NCI-H1092 (cell line): ENCODE data around the gene RBM33.
"Not testable (repeated sequence)": the region's sequence is repeated elsewhere in the genome, so short reads cannot be mapped to it uniquely, and the experiment has no call there.

Experiments
- DNase-seq: peaks from one replicate; lab custom pipeline; 2025; lab: John Stamatoyannopoulos, UW

Gene RBM33

GRCh38 chr7:155809332-155809946, 165.0 kb downstream of the RBM33 start:
- DNase-seq = no peak

- DNase-seq = no peak
Measured at GRCh38 chr7:155809947-155810769, 165.7 kb downstream of the RBM33 start.

DNA sequence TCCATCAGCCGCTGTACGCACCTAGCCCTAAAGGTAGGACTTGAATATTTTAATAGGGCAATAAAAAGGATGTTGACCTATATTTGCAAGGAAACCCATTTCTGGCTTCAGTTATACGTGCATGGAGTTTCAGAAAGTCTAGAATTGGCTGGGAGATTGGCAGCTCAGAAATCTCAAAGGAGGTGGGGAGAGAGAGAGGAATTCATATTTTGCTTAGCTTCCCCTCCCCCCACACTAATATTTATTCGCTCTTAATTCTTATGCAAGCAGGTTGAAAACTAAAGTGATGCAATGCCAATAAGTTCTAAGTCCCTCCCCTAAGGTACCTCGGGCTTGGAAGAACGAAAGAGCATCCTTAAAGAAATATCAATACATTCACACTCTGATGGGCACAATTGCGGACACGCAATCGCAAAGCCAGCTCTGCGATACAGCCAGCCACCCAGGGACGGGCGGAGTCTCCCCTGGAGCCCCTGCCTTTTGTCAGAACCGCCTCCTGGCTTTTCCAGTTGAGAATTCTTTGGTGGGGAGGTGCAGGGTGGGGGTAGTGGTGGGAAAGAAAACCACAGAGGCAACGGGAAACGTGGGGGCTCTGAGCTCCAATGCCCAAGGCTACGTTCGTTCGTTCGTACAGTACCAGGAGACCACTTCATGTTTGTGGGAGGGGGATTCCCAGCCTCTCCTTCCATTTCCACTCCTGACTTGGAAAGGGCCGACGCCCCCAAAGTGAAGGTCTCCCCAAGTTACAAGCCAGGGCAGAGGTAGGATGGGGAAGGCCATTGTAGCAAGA, 166.5 kb downstream of the RBM33 start:
- DNase-seq = no peak

DNA sequence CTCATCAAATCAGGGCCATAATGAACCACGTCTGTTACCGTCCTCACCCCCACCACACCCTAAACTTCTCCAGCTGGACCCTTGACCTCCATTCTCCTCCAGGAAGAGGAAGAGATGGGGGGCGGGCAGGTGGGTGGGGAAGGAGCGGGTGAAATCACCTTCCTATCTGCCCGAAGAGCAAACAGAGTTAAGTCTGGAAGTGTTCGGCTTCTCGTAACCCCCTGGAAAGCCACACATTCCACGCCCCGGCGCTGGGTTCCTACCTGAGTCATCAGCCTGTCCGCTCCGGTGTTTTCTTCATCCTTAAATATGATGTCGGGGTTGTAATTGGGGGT, 167.1 kb downstream of the RBM33 start:
- no peak for DNase-seq

- DNase-seq = no peak
Measured at GRCh38 chr7:155811895-155812761, 167.7 kb downstream of the RBM33 start, which contains the start of gene SHH. SHH (minus strand) TSS chr7:155812463; CDS start chr7:155812122, 341 bp downstream.

DNA sequence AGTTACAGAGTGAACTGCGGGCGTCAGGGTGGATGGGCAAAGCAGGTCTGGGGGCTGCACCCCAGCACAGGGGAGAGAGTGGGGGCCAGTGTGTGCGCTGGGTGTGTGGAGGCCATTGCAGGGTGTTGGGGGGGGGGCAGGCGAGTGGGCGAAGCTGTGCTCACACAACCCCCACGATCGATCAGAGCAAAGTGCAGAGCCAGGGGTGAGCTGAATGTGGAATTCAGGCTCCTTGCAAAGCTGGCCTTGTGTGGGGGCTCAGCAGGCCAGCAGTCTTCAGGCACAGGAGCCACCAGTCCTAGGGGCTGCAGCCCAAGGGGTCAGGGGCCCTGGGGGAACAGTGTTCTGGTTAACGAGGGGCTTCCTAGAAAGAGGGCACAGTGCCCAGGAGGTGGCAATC, 168.7 kb downstream of the RBM33 start:
- DNase-seq = no peak

DNA sequence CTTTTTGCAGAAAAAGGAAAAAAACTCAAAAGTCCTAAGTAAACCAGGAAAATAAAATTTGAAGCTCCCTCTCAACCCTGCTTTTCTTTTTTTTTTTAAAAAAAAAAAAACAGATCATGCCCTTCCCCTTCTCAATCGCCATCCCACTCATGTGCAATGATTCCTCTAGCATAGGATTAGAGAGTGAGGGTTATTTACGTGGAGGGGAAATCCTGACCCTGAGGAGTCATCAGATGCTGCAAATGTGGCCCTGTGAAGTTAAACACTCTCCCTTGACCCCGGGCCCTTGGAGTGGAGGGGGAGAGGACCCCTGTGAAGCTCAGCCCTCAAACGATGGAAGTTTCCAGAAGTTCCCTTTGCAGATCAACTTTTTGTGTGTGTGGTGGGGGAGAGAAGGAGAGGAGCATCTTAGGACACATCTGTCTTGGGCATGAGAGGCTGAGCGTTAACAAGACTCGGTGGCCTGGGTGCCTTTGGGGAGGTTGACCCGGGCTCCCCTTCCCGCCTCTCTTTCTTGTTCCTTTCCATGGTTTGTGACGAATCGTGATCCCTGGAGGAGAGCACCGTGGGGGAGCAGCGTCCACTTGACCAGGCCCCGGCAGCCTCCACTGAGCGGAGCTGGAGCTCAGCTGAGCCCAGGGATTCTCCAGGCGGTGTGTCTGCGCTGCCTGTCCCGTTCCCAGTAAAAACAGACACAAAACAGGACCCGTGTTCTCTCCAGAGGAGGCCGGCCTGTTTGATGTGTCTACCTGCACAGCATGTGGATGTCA, 169.3 kb downstream of the RBM33 start:
- DNase-seq = no peak

GRCh38 chr7:155814316-155815276, 170.1 kb downstream of the RBM33 start:
- no peak for DNase-seq

- DNase-seq = no peak
Measured at GRCh38 chr7:155815332-155816191, 171.1 kb downstream of the RBM33 start.

DNA sequence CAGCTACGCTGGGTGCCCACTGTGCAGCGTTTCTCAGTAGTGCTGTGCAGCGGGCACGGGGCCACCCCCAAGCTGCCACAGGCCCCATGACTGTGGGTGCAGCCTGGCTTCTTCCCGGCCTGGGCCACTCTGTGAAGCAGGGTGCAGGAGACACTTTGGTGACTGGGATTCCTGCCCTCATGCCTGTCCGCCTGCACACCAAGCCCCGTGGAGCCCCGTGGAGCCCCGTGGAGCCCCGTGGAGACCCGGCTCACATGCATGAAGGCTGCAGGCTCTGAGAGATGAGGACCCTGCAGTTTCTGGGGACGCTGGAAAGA, 171.7 kb downstream of the RBM33 start:
- DNase-seq = no peak

- no peak for DNase-seq
Measured at GRCh38 chr7:155816996-155817395, 172.5 kb downstream of the RBM33 start.

DNA sequence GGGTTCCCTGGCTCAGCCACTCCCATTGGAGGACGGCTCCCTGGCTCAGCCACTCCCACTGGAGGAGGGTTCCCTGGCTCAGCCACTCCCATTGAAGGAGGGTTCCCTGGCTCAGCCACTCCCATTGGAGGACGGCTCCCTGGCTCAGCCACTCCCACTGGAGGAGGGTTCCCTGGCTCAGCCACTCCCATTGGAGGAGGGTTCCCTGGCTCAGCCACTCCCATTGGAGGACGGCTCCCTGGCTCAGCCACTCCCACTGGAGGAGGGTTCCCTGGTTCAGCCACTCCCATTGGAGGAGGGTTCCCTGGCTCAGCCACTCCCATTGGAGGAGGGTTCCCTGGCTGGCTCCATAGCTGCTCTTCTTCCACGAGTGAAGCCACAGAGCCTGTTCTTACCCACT, 173.1 kb downstream of the RBM33 start:
- DNase-seq = not testable (repeated sequence)

DNA sequence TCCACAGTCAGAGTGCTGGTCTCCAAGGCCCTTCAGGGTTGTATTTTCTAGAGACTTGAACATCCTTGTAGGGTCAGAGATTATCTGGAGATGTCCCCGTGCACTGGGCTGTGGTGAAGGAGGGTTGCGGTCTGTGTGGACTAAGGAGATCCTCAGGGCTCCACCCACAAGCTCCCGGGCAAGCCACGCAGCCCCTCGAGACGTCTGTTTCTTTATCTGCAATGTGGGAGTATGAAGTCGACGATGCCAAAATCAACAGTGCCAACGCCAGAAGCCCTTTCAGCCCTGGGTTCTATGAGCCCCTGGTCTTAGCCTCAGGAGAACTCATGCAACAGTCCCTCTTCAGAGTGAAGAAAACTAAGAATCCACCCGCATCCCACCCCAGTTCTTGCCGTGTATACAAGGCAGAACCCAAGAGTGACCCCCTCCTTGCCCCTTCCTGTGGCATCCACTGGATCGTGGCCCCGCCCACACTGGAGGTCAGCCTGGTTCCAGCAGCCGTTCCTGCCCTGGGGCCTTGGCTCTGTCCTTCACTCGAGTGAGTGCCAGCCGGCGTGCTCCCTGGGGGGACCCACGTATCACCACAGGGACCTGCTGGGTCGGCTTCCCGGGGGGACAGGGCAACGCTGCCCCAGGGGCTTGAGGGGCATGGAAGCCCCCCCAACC, 173.8 kb downstream of the RBM33 start:
- no peak for DNase-seq

DNA sequence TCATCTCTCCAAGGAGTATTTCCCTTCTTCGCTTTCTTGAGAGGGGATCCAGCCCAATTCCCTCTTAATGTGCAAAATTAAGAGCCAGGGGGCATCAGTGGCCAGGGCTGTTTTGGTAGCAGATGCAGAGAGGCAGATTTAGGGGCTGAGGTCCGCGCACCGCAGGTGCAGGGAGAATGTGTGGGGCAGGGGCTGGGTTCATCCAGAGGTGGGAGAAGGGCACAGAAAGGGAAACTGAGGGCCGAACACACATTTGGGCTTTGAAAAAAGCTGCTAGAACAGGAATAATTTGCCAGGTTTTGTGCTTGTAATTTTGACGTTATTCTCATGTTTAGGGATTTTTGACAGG, 174.3 kb downstream of the RBM33 start:
- no peak for DNase-seq

GRCh38 chr7:155819186-155819585, 174.7 kb downstream of the RBM33 start:
- no peak for DNase-seq

DNA sequence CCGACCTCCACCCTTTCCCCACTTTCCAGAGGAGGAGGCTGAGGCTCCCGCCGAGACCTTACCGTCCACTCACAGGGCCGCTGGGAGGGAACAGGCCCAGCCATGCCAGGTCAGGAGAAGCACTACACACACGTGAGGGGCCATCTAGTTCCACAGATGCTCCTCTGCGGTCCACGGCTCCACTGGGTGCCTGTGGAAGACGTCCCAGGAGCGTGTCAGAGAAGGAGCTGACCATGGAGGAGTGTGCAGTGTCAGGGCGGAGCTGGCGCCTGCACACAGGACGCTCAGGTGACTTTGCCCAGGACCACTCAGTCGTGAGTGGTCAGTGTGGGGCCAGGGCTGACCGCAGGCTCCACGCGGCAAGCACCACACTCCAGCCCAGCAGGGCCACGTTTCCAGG, 175.8 kb downstream of the RBM33 start:
- DNase-seq = no peak

GRCh38 chr7:155820788-155821187, 176.3 kb downstream of the RBM33 start:
- DNase-seq = no peak

- DNase-seq = no peak
Measured at GRCh38 chr7:155821851-155822250, 177.4 kb downstream of the RBM33 start.
